Hepatocyte (in vitro differentiated cells): ENCODE measurements around the gene NTN4. TPM values are rescaled to one million over a fixed set of nuclear protein-coding genes. Genes with fewer than 3 reads are reported as not detected.

Experiments used
- DNase-seq: peaks from one replicate; pipeline ENCODE4 v3.0.0-alpha.2; 2016; ENCODE audit warnings: low spot score
- H2AFZ ChIP-seq: fragments of 200-600 bp; sonication (generic); 2 replicates; pipeline ENCODE4 v1.6.0; 2016; ENCODE audit warnings: antibody characterized with exemption, mild to moderate bottlenecking
- H3K27ac ChIP-seq: fragments of 200-600 bp; sonication (generic); 2 replicates; pipeline ENCODE4 v1.5.1; 2016; ENCODE audit warnings: mild to moderate bottlenecking
- H3K27me3 ChIP-seq: fragments of 200-600 bp; sonication (generic); 2 replicates; pipeline ENCODE4 v1.6.1; 2016
- H3K36me3 ChIP-seq: fragments of 200-600 bp; sonication (generic); replicated peaks from 2 replicates; pipeline ENCODE4 v1.5.1; 2016; ENCODE audit warnings: low read depth; ENCODE audit not compliant: insufficient read depth
- H3K4me1 ChIP-seq: fragments of 200-600 bp; sonication (generic); 2 replicates; pipeline ENCODE4 v1.5.1; 2016; ENCODE audit warnings: mild to moderate bottlenecking, moderate library complexity; ENCODE audit not compliant: insufficient read depth
- H3K4me2 ChIP-seq: fragments of 200-600 bp; sonication (generic); 2 replicates; pipeline ENCODE4 v1.6.0; 2016
- H3K4me3 ChIP-seq: fragments of 200-600 bp; sonication (generic); 2 replicates; pipeline ENCODE4 v1.5.1; 2016; ENCODE audit warnings: mild to moderate bottlenecking
- H3K79me2 ChIP-seq: fragments of 200-600 bp; sonication (generic); 2 replicates; pipeline ENCODE4 v1.6.0; 2017; ENCODE audit warnings: mild to moderate bottlenecking
- H3K9me2 ChIP-seq: fragments of 200-600 bp; sonication (generic); replicated peaks from 2 replicates; pipeline ENCODE4 v1.6.0; 2017; ENCODE audit warnings: mild to moderate bottlenecking; ENCODE audit not compliant: insufficient read depth
- H3K9me3 ChIP-seq: fragments of 200-600 bp; sonication (generic); 2 replicates; pipeline ENCODE4 v1.5.1; 2016; ENCODE audit warnings: low read depth, mild to moderate bottlenecking
- H4K20me1 ChIP-seq: fragments of 200-600 bp; sonication (generic); 2 replicates; pipeline ENCODE4 v1.6.0; 2016; ENCODE audit warnings: mild to moderate bottlenecking; ENCODE audit not compliant: insufficient read depth, poor library complexity, severe bottlenecking
- EZH2 ChIP-seq: fragments of 200-600 bp; sonication (generic); IDR thresholded peaks from 2 replicates; pipeline ENCODE4 v1.6.1; 2016; ENCODE audit warnings: antibody characterized with exemption, mild to moderate bottlenecking, borderline replicate concordance
- EZH2phosphoT487 ChIP-seq: fragments of 200-600 bp; sonication (generic); IDR thresholded peaks from one replicate; pipeline ENCODE4 v1.6.1; 2018; ENCODE audit warnings: antibody characterized with exemption, mild to moderate bottlenecking, low read depth, moderate library complexity; ENCODE audit not compliant: unreplicated experiment, severe bottlenecking
- WGBS: methylation state at CpG from one replicate; pipeline ENCODE4 v1.1.6; 2016; ENCODE audit warnings: low lambda C conversion rate; ENCODE audit errors: missing lambda C conversion rate; 5-methylcytosine and 5-hydroxymethylcytosine counted together
- polyA plus RNA-seq: library from polyadenylated mRNA; unstranded; fragments of >200 nt; fragmentation: Nextera tagmentation; extraction: Ambion mirVana; gene quantifications from 2 replicates; pipeline ENCODE4 v1.2.1, GENCODE V29; 2016
- total RNA-seq: library from RNA; depleted of rRNA; stranded (reverse); fragments of >200 nt; gene quantifications from 2 replicates; pipeline ENCODE4 v1.2.3, GENCODE V29; 2014
- TF ChIP-seq, protein P1 (sequence below): fragments of 200-600 bp; sonication (generic); IDR thresholded peaks from 2 replicates; pipeline ENCODE4 v1.5.1; 2016; ENCODE audit warnings: antibody characterized with exemption, mild to moderate bottlenecking; ENCODE audit not compliant: poor library complexity

Gene NTN4
- total and polyA plus RNA-seq, 2 experiments from 2014 or later = 20.2 to 37.0 TPM

DNA sequence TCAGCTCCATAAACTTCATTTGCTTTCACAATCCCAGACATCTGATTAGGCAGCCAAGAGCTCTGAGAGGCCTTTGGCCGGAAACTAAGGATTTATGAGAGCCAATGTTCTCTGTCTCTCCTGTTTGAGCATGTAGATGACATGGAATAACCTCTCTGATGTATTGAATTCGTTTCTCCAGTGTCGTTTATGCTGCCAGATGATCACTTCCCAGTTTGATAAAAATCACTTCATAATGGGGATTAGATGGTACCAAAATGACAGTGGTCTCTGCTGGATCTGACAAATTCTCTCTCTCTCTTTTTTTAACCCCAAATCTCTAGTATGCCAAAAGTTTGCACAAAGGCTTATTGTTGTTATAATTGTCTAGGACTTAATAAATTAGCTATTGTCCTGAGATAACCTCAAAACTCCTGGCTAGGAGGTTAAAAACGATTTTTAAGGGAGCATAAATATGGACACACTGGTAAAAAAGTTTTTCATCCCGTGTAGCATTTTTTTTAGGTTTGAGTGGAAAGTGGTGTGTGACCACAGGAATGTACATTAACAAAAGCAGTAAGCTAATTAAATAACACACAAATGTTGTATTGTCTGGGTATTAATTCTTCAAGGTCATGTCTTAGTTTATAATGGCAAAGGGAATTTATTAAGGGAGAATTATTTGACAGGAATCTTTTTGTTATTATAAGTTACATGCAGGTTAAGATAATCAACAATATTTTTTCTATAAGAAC is 156.7 kb downstream of the NTN4 start:
- TF ChIP-seq EZH2phosphoT487 (no peak), EZH2 (no peak)
- TF ChIP-seq, protein P1, sequence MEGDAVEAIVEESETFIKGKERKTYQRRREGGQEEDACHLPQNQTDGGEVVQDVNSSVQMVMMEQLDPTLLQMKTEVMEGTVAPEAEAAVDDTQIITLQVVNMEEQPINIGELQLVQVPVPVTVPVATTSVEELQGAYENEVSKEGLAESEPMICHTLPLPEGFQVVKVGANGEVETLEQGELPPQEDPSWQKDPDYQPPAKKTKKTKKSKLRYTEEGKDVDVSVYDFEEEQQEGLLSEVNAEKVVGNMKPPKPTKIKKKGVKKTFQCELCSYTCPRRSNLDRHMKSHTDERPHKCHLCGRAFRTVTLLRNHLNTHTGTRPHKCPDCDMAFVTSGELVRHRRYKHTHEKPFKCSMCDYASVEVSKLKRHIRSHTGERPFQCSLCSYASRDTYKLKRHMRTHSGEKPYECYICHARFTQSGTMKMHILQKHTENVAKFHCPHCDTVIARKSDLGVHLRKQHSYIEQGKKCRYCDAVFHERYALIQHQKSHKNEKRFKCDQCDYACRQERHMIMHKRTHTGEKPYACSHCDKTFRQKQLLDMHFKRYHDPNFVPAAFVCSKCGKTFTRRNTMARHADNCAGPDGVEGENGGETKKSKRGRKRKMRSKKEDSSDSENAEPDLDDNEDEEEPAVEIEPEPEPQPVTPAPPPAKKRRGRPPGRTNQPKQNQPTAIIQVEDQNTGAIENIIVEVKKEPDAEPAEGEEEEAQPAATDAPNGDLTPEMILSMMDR = no peak
- H3K9me3 ChIP-seq = no peaks in the 10 kb centered on the region
- peak overlapping the region; percentile 45 for H3K27ac ChIP-seq
- peaks cover 11% of the 10 kb centered on the region for H3K4me1 ChIP-seq
- H2AFZ ChIP-seq = no peak overlapping the region
- no peaks in the 10 kb centered on the region for H3K27me3 ChIP-seq
- H3K36me3 ChIP-seq = no peaks in the 10 kb centered on the region
- WGBS = 40% methylated on average over 5 of the region's 5 CpGs
- H3K4me2 ChIP-seq = no peak overlapping the region
- no peaks in the 10 kb centered on the region for H4K20me1 ChIP-seq
- no peaks in the 10 kb centered on the region for H3K79me2 ChIP-seq
- H3K9me2 ChIP-seq = no peaks in the 10 kb centered on the region
- peak; percentile 33 for DNase-seq
- no peak overlapping the region for H3K4me3 ChIP-seq

DNA sequence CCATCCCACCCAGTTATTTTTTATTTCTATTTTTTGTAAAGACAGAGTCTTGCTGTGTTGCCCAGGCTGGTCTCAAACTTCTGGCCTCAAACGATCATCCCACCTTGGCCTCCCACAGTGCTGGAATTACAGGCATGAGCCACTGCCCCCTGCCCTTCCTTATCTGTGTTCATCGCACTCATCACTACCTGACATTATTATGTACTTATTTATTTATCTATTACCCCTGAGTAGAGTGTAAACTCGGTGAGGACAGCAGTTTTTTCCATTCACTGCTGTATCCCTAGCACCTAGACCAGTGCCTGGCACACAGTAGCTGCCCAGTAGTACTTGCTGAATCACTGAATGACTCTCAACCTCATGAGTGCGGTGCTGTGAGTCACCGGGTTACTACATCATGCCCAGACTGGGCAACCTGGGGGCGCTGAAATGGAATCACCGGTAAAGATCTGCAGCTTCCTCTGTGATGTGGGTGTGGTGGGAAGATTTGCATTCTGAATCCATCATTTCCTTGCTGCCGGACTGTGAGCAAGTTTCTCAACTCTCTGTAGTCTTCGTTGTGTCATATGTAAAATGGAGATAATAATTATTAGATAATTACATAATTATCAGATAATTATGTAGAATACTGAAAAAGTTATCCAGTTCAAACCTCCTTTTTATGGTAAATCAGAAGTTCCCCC is 157.4 kb downstream of the NTN4 start:
- Histone ChIP-seq H3K9me3 (no peaks in the 10 kb centered on the region), H2AFZ (no peak overlapping the region), H4K20me1 (no peaks in the 10 kb centered on the region), H3K36me3 (no peaks in the 10 kb centered on the region), H3K27ac (peak overlapping the region; percentile 45), H3K4me3 (no peak overlapping the region), H3K4me1 (peaks cover 11% of the 10 kb centered on the region), H3K4me2 (no peak overlapping the region), H3K79me2 (no peaks in the 10 kb centered on the region), H3K9me2 (no peaks in the 10 kb centered on the region), H3K27me3 (no peaks in the 10 kb centered on the region)
- WGBS = 84% methylated on average over 9 of the region's 9 CpGs
- DNase-seq = peak; percentile 42
- TF ChIP-seq, protein P1 = no peak
- no peak for TF ChIP-seq EZH2
- no peak for TF ChIP-seq EZH2phosphoT487

DNA sequence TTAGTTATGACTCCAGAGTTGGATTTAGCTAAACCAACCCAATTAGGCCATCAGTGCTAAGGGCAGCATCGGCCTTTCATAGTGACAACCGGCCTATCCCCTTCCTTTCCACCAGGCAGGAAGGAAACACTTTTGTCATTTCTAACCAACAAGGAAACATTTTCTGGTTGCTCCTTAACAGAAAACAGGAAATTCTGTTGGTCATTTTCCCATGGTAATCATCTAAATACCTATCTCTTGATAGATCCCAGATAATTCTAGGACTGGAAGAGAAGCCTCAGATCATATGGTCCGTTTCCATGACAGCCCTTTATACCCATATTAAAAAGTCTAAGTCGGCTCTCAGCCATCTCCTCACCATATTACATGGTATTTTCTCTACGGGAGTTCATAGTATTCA is 160.1 kb downstream of the NTN4 start:
- no peak overlapping the region for H2AFZ ChIP-seq
- peaks cover 11% of the 10 kb centered on the region for H3K4me1 ChIP-seq
- no peaks in the 10 kb centered on the region for H4K20me1 ChIP-seq
- no peak overlapping the region for H3K27ac ChIP-seq
- no peaks in the 10 kb centered on the region for H3K9me3 ChIP-seq
- H3K27me3 ChIP-seq = no peaks in the 10 kb centered on the region
- WGBS = 83% methylated on average over 5 of the region's 5 CpGs
- TF ChIP-seq EZH2phosphoT487 = no peak
- TF ChIP-seq EZH2 = no peak
- TF ChIP-seq, protein P1 = no peak
- H3K4me2 ChIP-seq = no peak overlapping the region
- H3K79me2 ChIP-seq = no peaks in the 10 kb centered on the region
- H3K9me2 ChIP-seq = no peaks in the 10 kb centered on the region
- DNase-seq = no peak
- no peak overlapping the region for H3K4me3 ChIP-seq
- no peaks in the 10 kb centered on the region for H3K36me3 ChIP-seq
